GM19324 (cell line): Measurements from ENCODE around the gene AGTR1.

Experiments used
- ATAC-seq: cut with Tn5 transposase; IDR thresholded peaks from one replicate; pipeline ENCODE4 v1.9.1; 2021; ENCODE audit warnings: mild to moderate bottlenecking, moderate library complexity; ENCODE audit not compliant: unreplicated experiment, low FRiP score

Gene AGTR1

GRCh38 chr3:148697306-148698189 lies at the start of gene AGTR1:
Gene AGTR1 (plus strand): TSS chr3:148697903. CDS start chr3:148741036, 43,133 bp downstream.
- no peak for ATAC-seq

GRCh38 chr3:148648685-148649352 lies 48.9 kb upstream of the AGTR1 start:
- no peak for ATAC-seq

GRCh38 chr3:148651549-148651948 lies 46.2 kb upstream of the AGTR1 start:
- ATAC-seq, result no peak

GRCh38 chr3:148654433-148654832 lies 43.3 kb upstream of the AGTR1 start:
- ATAC-seq, result no peak

GRCh38 chr3:148657470-148657869 lies 40.2 kb upstream of the AGTR1 start:
- ATAC-seq, result no peak

GRCh38 chr3:148659512-148659911 lies 38.2 kb upstream of the AGTR1 start:
- no peak for ATAC-seq

GRCh38 chr3:148680289-148680688 lies 17.4 kb upstream of the AGTR1 start:
- ATAC-seq, result no peak

- no peak for ATAC-seq
Observed at GRCh38 chr3:148681080-148681479, 16.6 kb upstream of the AGTR1 start.

- no peak for ATAC-seq
Observed at GRCh38 chr3:148682997-148683396, 14.7 kb upstream of the AGTR1 start.

- ATAC-seq, result no peak
Observed at GRCh38 chr3:148694116-148694515, 3.6 kb upstream of the AGTR1 start.

GRCh38 chr3:148698190-148698810 lies 597 bp downstream of the AGTR1 start:
- no peak for ATAC-seq

- ATAC-seq, result no peak
Observed at GRCh38 chr3:148705314-148705713, 7.6 kb downstream of the AGTR1 start.

- no peak for ATAC-seq
Observed at GRCh38 chr3:148707601-148708380, 10.1 kb downstream of the AGTR1 start.

- ATAC-seq, result no peak
Observed at GRCh38 chr3:148708409-148708808, 10.7 kb downstream of the AGTR1 start.

- ATAC-seq, result no peak
Observed at GRCh38 chr3:148709560-148710253, 12.0 kb downstream of the AGTR1 start.

GRCh38 chr3:148710665-148711064 lies 13.0 kb downstream of the AGTR1 start:
- ATAC-seq, result no peak

GRCh38 chr3:148711981-148712666 lies 14.4 kb downstream of the AGTR1 start:
- ATAC-seq, result no peak

GRCh38 chr3:148714521-148714920 lies 16.8 kb downstream of the AGTR1 start:
- no peak for ATAC-seq

GRCh38 chr3:148716657-148717056 lies 19.0 kb downstream of the AGTR1 start:
- ATAC-seq, result no peak
